Activated CD8-positive, alpha-beta T cell treated with anti-CD3 and anti-CD28 coated beads for 36 hours (primary cell): ENCODE results near the gene EIF5A. TPM values are rescaled to one million over a fixed set of nuclear protein-coding genes. Genes with fewer than 3 reads are reported as not detected.

Experiments used
- ATAC-seq: fragments of 200-7000 bp; cut with Tn5 transposase; one replicate; pipeline ENCODE4 v1.10.0; 2021; ENCODE audit warnings: mild to moderate bottlenecking, moderate library complexity
- CTCF ChIA-PET: fragments of 350-600 bp; sonication (Branson Sonifier 250); formaldehyde crosslinking; loops from one replicate; lab custom pipeline; 2021; ENCODE audit warnings: antibody characterized with exemption; lab: Charles Lee
- POLR2A ChIA-PET: fragments of 350-600 bp; sonication (Branson Sonifier 250); formaldehyde crosslinking; loops from one replicate; lab custom pipeline; 2021; ENCODE audit warnings: antibody characterized with exemption; lab: Charles Lee
- DNase-seq: peaks from one replicate; pipeline ENCODE4 v3.0.0-alpha.2; 2020
- H3K27ac Mint-ChIP-seq: one replicate; pipeline ENCODE4 v1.8.0; 2021; ENCODE audit warnings: mild to moderate bottlenecking, mixed read lengths
- H3K27me3 Mint-ChIP-seq: one replicate; pipeline ENCODE4 v1.8.0; 2021; ENCODE audit warnings: mixed read lengths
- H3K36me3 Mint-ChIP-seq: one replicate; pipeline ENCODE4 v1.8.0; 2021; ENCODE audit warnings: low read depth, mixed read lengths
- H3K4me1 Mint-ChIP-seq: one replicate; pipeline ENCODE4 v1.8.0; 2021; ENCODE audit warnings: low read depth, mixed read lengths
- H3K4me3 Mint-ChIP-seq: one replicate; pipeline ENCODE4 v1.8.0; 2021; ENCODE audit warnings: mild to moderate bottlenecking, moderate library complexity, mixed read lengths
- H3K9me3 Mint-ChIP-seq: one replicate; pipeline ENCODE4 v1.8.0; 2021; ENCODE audit warnings: mixed read lengths
- CTCF ChIP-seq: fragments of 200-600 bp; IDR thresholded peaks from one replicate; pipeline ENCODE4 v1.8.0; 2022; ENCODE audit warnings: antibody characterized with exemption, mild to moderate bottlenecking
- intact Hi-C: fragments of 100-400 bp; cut with micrococcal nuclease; formaldehyde crosslinking; loops from one replicate; pipeline ENCODE4 v1.10.0; 2022
- total RNA-seq, 2 experiments: library from RNA; stranded (reverse); gene quantifications; one replicate each; pipeline ENCODE4 v1.2.3, GENCODE V29; 2021

The EIF5A gene
- total RNA-seq, 2 experiments from 2014 or later = 1,064 TPM

GRCh38 chr17:7263801-7264078 lies 43.7 kb upstream of the EIF5A start:
- DNase-seq (peak; percentile 14), ATAC-seq (no peak)
- no peaks in the 10 kb centered on the region for H3K9me3 Mint-ChIP-seq
- peaks cover 12% of the 10 kb centered on the region for H3K36me3 Mint-ChIP-seq
- H3K27ac Mint-ChIP-seq = no peak overlapping the region
- intact Hi-C loops = no loop called here
- POLR2A ChIA-PET = interaction anchor here (1.0 kb wide), 1 partner anchor 29 kb away, joined by 3 read pairs; the partner anchor contains the start of gene DVL2
- H3K27me3 Mint-ChIP-seq = peaks cover 18% of the 10 kb centered on the region
- H3K4me3 Mint-ChIP-seq = no peak overlapping the region
- CTCF ChIA-PET = no interaction called here
- H3K4me1 Mint-ChIP-seq = peaks cover 33% of the 10 kb centered on the region
- TF ChIP-seq CTCF = no peak

- no peak for TF ChIP-seq CTCF
- ATAC-seq (no peak), DNase-seq (no peak)
- H3K9me3 Mint-ChIP-seq = no peaks in the 10 kb centered on the region
- POLR2A ChIA-PET = interaction anchor here (0.6 kb wide), 1 partner anchor 13 kb away, joined by 3 read pairs; no protein-coding TSS in a partner anchor
- H3K27ac Mint-ChIP-seq = no peak overlapping the region
- no peak overlapping the region for H3K4me3 Mint-ChIP-seq
- H3K27me3 Mint-ChIP-seq = peaks cover 17% of the 10 kb centered on the region
- intact Hi-C loops = no loop called here
- CTCF ChIA-PET = interaction anchor here (0.9 to 4.5 kb wide), 6 partner anchors 14 to 221 kb away, joined by 3 to 21 read pairs (median 4); no protein-coding TSS in a partner anchor
- no peaks in the 10 kb centered on the region for H3K36me3 Mint-ChIP-seq
- peaks cover 17% of the 10 kb centered on the region for H3K4me1 Mint-ChIP-seq
Measured at GRCh38 chr17:7266784-7267183, 40.6 kb upstream of the EIF5A start.

GRCh38 chr17:7279448-7279847 lies 28.0 kb upstream of the EIF5A start:
- Mint-ChIP-seq H3K9me3 (no peaks in the 10 kb centered on the region), H3K36me3 (no peaks in the 10 kb centered on the region), H3K4me3 (no peak overlapping the region), H3K27ac (no peak overlapping the region), H3K27me3 (peaks cover 16% of the 10 kb centered on the region), H3K4me1 (peaks cover 19% of the 10 kb centered on the region)
- intact Hi-C loops = no loop called here
- CTCF ChIA-PET = interaction anchor here (2.8 to 10.3 kb wide), 2 partner anchors 19 to 76 kb away, joined by 8 to 144 read pairs; partner anchors contain the start of gene TMEM95
- no peak for DNase-seq
- no peak for TF ChIP-seq CTCF
- POLR2A ChIA-PET = no interaction called here
- no peak for ATAC-seq

GRCh38 chr17:7280519-7281073 lies 26.8 kb upstream of the EIF5A start:
- CTCF ChIA-PET = interaction anchor here (0.5 to 10.3 kb wide), 14 partner anchors 10 to 437 kb away, joined by 3 to 144 read pairs (median 5); partner anchors contain the start of genes DNAH2, FXR2 and TMEM95
- Mint-ChIP-seq H3K9me3 (no peaks in the 10 kb centered on the region), H3K27me3 (peaks cover 16% of the 10 kb centered on the region), H3K27ac (peak overlapping the region; percentile 34), H3K4me1 (peaks cover 19% of the 10 kb centered on the region), H3K4me3 (peak overlapping the region; percentile 73), H3K36me3 (no peaks in the 10 kb centered on the region)
- DNase-seq (peak; percentile 92), ATAC-seq (peak; percentile 85)
- POLR2A ChIA-PET = interaction anchor here (0.5 to 2.6 kb wide), 12 partner anchors 9 to 347 kb away, joined by 3 to 15 read pairs (median 4); partner anchors contain the start of genes ACAP1, GABARAP and SAT2
- intact Hi-C loops = loop anchor here (2.0 kb wide), 1 partner anchor 14 kb away; the partner anchor contains the start of gene YBX2
- TF ChIP-seq CTCF = peak; percentile 79
